NK-92 treated with Interleukin-12 subunit alpha and Interleukin-12 subunit beta, amount 100 ng/mL, for 24 hours (cell line): Measurements from ENCODE around the gene HSF2.
A peak's percentile ranks its signal among the peaks of the same experiment; 100 is the strongest.
"Not testable (repeated sequence)": the region's sequence is repeated elsewhere in the genome, so short reads cannot be mapped to it uniquely, and the experiment has no call there.

Experiments used
- DNase-seq: peaks from one replicate; lab custom pipeline; 2025; lab: John Stamatoyannopoulos, UW

HSF2 gene

GRCh38 chr6:122455116-122455515 lies 55.7 kb downstream of the HSF2 start:
- DNase-seq: not testable (repeated sequence)

GRCh38 chr6:122458087-122458486 lies 58.6 kb downstream of the HSF2 start:
- no peak for DNase-seq

GRCh38 chr6:122459240-122459639 lies 59.8 kb downstream of the HSF2 start:
- no peak for DNase-seq

GRCh38 chr6:122459865-122460416 lies 60.5 kb downstream of the HSF2 start:
- DNase-seq: not testable (repeated sequence)

GRCh38 chr6:122461885-122462284 lies 62.4 kb downstream of the HSF2 start:
- no peak for DNase-seq

GRCh38 chr6:122471107-122472021 lies 71.9 kb downstream of the HSF2 start, which contains the start of gene SERINC1:
Gene SERINC1 (minus strand): TSS chr6:122471807. CDS start chr6:122471737, 70 bp downstream.
- DNase-seq: peak; percentile 86

- DNase-seq: no peak
Measured at GRCh38 chr6:122472022-122472340, 72.5 kb downstream of the HSF2 start.

- no peak for DNase-seq
Measured at GRCh38 chr6:122476131-122476530, 76.7 kb downstream of the HSF2 start.

GRCh38 chr6:122482750-122483080 lies 83.3 kb downstream of the HSF2 start:
- DNase-seq: no peak
